GM19025 (cell line): ENCODE data around the gene CDRT15.
"Not testable (repeated sequence)": the region's sequence is repeated elsewhere in the genome, so short reads cannot be mapped to it uniquely, and the experiment has no call there.

Experiments
- ATAC-seq: cut with Tn5 transposase; IDR thresholded peaks from one replicate; pipeline ENCODE4 v1.9.1; 2021; ENCODE audit warnings: mild to moderate bottlenecking, low read depth, moderate library complexity; ENCODE audit not compliant: unreplicated experiment

CDRT15 gene

DNA sequence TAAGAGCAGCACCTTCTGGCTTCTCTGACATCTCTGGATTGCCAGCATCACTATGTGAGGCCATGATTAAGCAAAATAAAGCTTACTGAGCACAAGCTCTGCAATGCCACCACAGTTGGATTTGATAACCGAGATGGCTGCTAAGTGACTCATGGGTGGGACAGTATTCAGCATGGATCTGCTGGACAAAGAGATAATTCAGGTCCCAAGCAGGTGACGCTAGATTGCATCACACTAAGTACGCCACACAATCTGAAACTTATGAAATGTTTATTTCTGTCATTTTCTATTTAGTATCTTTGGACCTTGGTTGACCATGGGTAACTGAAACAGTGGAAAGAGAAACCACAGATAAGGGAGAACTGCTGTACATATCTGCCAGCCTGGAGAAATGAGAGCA is 27.4 kb downstream of the CDRT15 start:
- no peak for ATAC-seq

- no peak for ATAC-seq
Observed at GRCh38 chr17:14207791-14208190, 28.9 kb downstream of the CDRT15 start.

- ATAC-seq = no peak
Observed at GRCh38 chr17:14206891-14207290, 29.8 kb downstream of the CDRT15 start.

DNA sequence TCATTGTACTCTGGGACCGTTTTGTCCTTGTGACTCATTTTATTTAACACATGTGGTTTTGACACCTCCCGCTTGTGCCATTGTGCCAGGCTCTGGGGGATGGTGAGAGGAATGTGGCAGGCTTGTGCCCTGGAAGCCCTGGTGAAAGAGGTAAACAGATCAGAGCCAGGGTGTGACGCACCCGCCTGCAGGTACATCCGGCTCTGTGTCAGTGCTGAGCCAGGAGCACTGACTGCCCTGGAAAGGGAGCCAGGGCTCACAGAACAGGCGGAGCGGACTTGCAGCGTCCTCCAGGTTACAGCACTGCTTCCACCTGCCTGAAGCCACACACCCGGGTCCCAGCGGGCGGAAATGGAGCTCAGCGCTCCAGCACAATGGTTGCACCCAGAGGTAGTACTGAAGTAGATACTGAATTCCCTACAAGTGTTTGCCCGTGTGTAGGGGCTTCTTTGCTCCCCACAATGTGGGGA is 30.6 kb downstream of the CDRT15 start:
- ATAC-seq = no peak

DNA sequence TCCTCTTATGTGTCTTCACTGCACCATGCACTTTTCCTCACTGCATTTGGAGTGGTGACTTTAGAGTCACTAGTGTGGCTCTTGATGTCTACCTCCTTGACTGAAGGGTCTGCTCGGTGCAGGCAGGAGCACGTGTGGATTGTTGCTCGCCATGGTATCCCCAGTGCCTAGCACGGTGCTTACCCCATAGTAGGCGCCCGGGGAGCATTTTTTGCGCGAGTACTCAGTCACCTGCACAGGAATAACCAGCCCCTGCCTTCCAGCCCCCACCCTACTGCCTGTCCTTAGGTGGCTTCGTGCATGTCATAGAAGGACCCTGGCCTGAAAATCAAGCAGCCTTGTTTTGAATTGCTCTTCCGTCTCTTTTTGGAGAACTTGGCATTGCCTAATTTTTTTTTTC is 31.3 kb downstream of the CDRT15 start:
- no peak for ATAC-seq

- ATAC-seq = no peak
Observed at GRCh38 chr17:14204546-14204945, 32.1 kb downstream of the CDRT15 start.

- ATAC-seq = no peak
Observed at GRCh38 chr17:14204084-14204483, 32.6 kb downstream of the CDRT15 start.

- ATAC-seq = no peak
Observed at GRCh38 chr17:14203388-14203787, 33.3 kb downstream of the CDRT15 start.

DNA sequence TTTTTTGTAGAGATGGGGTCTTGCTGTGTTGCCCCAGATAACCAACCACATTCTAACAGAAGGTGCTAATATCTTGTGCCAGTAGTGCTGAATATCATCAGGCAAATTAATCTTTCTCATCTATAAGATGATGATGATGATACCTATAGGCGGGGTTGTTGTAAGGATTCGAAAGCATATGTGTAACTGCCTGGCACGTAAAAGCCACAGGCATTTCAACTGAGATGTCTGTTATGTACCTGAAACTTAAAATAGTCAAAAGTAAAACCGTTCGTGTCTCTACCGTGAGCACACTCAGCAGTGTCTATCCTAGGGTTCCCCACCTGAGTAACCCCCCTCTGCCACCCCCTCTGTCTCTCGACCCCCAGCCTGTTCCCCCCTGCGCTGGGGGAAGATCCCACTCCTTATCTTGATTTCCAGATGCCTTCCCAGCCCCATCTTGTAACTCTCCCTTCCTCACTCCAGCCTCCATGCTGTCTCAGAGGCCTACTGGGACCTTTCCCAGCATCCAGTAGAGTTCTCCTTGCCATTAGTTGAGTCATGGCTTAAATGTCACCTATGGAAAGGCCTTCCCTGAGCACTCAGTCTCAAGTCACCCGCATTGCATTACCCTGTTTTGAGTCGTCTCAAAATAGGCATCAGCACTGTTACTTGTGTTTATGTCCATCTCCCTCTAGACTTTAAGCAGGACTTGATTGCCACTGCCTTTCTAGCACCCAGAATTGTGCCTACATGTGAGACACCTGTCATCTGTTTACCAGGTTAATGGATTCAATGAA is 34.1 kb downstream of the CDRT15 start:
- ATAC-seq = no peak

GRCh38 chr17:14201988-14202380 is 34.7 kb downstream of the CDRT15 start:
- no peak for ATAC-seq

- ATAC-seq = no peak
Observed at GRCh38 chr17:14201021-14201987, 35.4 kb downstream of the CDRT15 start.

GRCh38 chr17:14200354-14200753 is 36.3 kb downstream of the CDRT15 start:
- ATAC-seq = no peak

GRCh38 chr17:14199601-14200000 is 37.1 kb downstream of the CDRT15 start:
- no peak for ATAC-seq

DNA sequence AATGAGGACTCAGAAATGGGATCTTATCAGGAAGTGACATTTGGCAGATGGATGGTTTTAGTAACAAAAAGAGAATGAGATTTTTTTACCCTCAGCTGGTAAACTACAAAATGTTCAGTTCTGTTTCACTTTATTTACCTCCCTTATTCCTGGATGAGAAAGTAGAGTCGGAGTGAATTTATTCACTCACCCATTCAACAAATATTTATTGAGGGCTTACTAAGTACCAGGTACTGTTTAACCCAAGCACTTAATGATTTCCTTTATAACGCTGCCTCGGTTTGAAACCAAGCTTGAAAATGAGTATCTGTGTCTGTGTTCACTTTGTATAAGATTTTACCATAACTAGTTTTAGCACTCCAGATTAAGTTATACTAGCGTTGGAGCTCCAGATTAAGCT is 38.1 kb downstream of the CDRT15 start:
- no peak for ATAC-seq

DNA sequence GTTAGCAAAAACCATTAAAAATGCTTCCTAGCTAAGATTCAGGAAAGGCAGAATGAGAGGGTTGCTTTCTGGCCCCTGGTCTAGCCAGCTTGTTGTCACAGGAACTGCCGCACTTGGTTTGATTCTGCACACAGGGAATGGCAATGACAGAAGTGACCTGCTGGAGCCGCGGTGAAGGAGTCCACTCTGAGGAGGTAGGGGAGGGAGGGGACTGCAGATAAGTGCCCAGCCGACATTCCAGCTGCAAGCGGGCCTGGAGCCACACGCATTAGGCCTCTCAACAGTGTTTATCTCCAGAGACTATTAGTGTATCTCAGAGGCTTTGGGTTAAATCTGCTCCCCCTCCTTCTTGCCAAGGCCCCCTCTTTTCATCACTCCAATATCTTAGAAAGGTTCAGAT is 38.6 kb downstream of the CDRT15 start:
- ATAC-seq = no peak

DNA sequence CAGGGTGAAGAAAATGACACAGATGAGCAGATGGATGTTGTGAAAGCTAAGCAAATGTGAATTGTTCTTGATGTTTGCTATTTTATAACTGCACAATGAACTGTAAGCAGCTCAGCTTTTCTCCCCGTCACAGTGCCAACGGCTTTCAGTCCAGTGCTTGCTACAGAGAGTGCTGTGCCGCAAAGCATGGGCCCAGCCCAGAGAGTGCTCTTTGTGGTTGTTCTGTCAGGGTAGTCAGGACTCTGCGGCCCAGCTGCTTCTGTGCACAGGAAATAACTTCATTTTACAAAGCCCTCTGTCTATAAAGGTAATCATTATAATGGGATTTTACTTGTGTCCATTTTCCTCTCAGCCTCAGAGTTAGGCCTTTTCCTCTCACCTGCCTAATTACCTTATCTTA is 39.1 kb downstream of the CDRT15 start:
- ATAC-seq = no peak

GRCh38 chr17:14197057-14197456 is 39.6 kb downstream of the CDRT15 start:
- no peak for ATAC-seq

GRCh38 chr17:14196377-14196997 is 40.2 kb downstream of the CDRT15 start:
- ATAC-seq = no peak

DNA sequence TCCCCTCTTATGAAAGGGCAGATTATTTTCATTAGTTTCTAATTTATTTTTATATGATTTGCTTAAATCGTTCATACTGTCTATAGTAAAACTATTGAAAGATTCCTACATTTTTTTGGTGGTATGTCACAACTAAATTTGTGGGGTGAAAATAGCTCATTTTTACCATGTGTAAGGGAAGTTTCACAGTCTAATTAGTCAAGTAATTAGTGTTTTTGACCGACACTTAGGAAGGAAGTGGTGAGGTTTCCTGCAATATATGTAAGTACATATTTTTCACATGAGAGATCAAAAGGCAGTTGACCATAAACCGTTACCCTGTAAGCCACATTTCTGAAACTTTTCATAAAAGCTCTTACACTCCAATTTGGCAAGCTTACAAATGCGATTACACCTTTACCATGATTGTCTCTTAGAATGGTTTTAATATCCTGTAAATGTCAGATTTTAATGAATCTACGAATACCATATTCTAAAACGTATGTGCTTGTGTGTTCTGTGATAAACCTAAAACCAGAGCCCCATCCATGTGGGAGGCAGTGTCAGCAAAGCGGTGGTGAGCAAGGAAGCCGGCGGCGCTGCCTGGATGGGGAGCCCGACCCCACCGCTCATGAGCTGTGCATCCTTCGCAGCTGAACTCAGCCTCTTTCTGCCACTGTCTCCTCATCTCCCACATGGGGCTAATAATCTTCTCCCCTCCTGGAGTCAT is 43.9 kb downstream of the CDRT15 start:
- ATAC-seq = not testable (repeated sequence)

GRCh38 chr17:14192039-14192438 is 44.6 kb downstream of the CDRT15 start:
- not testable (repeated sequence) for ATAC-seq
